Transverse colon (tissue), 4 donors: ENCODE data around the gene POC1B.

ENCODE experiments used
- EP300 ChIP-seq: sonication (generic); formaldehyde crosslinking; IDR thresholded peaks from one replicate; pipeline ENCODE4 v1.6.1; 2017; ENCODE audit warnings: antibody characterized with exemption, low read depth
- POLR2A ChIP-seq: fragments of 450-650 bp; IDR thresholded peaks from one replicate; pipeline ENCODE4 v1.6.1; 2016; ENCODE audit warnings: antibody characterized with exemption, mild to moderate bottlenecking, moderate library complexity
- POLR2AphosphoS5 ChIP-seq, 3 donors: sonication (generic); formaldehyde crosslinking; IDR thresholded peaks; one replicate each; pipeline ENCODE4 v1.6.1; 2016; ENCODE audit warnings: antibody characterized with exemption in 3 of 3
- TF ChIP-seq, protein P1 (sequence below), 5 experiments: fragments of 200-600 bp in 3 of 5; fragments of 450-650 bp in 2 of 5; sonication (generic) in 3 of 5; IDR thresholded peaks; 1 replicate in 2 of 5; 2 replicates in 3 of 5; pipeline ENCODE4 v1.5.1; 2016 to 2017; ENCODE audit warnings: antibody characterized with exemption in 5 of 5, inconsistent platforms in 3 of 5, mild to moderate bottlenecking in 2 of 5, moderate library complexity in 1 of 5

DNA sequence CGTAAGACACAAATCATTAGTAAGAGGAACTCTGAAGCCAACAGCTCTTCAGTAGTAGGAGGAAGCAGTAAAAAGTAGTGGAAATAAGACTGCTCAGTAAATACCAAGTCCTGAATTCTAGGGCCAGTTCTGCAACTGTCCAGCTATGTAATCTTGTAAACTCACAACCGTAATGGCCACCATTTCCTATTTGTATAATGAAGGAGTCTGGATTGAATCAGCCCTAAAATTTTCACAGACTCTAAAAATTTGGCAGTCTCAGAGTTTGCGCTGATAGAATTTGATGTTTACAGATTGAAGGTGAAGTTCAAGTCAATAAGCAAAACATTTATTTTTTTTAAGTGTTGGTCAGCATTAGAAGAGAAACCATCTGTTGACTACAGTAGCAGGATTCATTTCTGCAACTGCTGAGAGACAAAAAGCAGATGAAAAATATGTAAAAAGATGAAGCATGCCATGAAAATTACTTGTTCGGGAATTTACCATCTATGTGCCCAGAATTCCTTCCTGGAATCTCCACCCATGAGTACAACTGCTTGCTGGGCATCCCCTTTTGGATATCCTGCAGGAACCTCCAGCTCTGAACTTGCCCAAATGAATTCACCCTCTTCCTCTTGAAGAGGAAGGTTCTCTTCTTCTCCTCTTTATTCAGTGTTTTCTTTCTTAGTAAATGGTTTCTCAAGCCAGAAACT lies 48.8 kb downstream of the POC1B start:
- TF ChIP-seq POLR2A = no peak
- TF ChIP-seq, protein P1, sequence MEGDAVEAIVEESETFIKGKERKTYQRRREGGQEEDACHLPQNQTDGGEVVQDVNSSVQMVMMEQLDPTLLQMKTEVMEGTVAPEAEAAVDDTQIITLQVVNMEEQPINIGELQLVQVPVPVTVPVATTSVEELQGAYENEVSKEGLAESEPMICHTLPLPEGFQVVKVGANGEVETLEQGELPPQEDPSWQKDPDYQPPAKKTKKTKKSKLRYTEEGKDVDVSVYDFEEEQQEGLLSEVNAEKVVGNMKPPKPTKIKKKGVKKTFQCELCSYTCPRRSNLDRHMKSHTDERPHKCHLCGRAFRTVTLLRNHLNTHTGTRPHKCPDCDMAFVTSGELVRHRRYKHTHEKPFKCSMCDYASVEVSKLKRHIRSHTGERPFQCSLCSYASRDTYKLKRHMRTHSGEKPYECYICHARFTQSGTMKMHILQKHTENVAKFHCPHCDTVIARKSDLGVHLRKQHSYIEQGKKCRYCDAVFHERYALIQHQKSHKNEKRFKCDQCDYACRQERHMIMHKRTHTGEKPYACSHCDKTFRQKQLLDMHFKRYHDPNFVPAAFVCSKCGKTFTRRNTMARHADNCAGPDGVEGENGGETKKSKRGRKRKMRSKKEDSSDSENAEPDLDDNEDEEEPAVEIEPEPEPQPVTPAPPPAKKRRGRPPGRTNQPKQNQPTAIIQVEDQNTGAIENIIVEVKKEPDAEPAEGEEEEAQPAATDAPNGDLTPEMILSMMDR (IDR thresholded peaks at IDR 0.05) = no peak
- no peak for TF ChIP-seq EP300
- no peak for TF ChIP-seq POLR2AphosphoS5 (IDR thresholded peaks at IDR 0.05)
